Activated naive CD8-positive, alpha-beta T cell treated with anti-CD3 and anti-CD28 coated beads, Interleukin-2, amount 10 ng/mL, durations not matched to agents 7 days and 5 days (primary cell): ENCODE measurements around the gene MAPRE2. TPM values are rescaled to one million over a fixed set of nuclear protein-coding genes. Genes with fewer than 3 reads are reported as not detected.
"Not testable (repeated sequence)": the region's sequence is repeated elsewhere in the genome, so short reads cannot be mapped to it uniquely, and the experiment has no call there.

Source experiments
- ATAC-seq: fragments of 150-1000 bp; cut with Tn5 transposase; one replicate; pipeline ENCODE4 v1.10.0; 2021; ENCODE audit warnings: low read depth, moderate library complexity
- POLR2A ChIA-PET: fragments of 350-600 bp; sonication (Branson Sonifier 250); formaldehyde crosslinking; loops from one replicate; lab custom pipeline; 2021; ENCODE audit warnings: antibody characterized with exemption; lab: Charles Lee
- DNase-seq: peaks from one replicate; pipeline ENCODE4 v3.0.0; 2021
- H3K27ac Mint-ChIP-seq: one replicate; pipeline ENCODE4 v1.8.0; 2022; ENCODE audit warnings: mild to moderate bottlenecking, mixed read lengths
- H3K27me3 Mint-ChIP-seq: one replicate; pipeline ENCODE4 v1.8.0; 2022; ENCODE audit warnings: mild to moderate bottlenecking, moderate library complexity, mixed read lengths
- H3K36me3 Mint-ChIP-seq: one replicate; pipeline ENCODE4 v1.8.0; 2021; ENCODE audit warnings: mild to moderate bottlenecking, mixed read lengths
- H3K4me1 Mint-ChIP-seq: one replicate; pipeline ENCODE4 v1.8.0; 2021; ENCODE audit warnings: mixed read lengths
- H3K4me3 Mint-ChIP-seq: one replicate; pipeline ENCODE4 v1.8.0; 2022; ENCODE audit warnings: mild to moderate bottlenecking, moderate library complexity, mixed read lengths
- H3K9me3 Mint-ChIP-seq: one replicate; pipeline ENCODE4 v1.8.0; 2021; ENCODE audit warnings: mixed read lengths
- total RNA-seq, 2 experiments: library from RNA; stranded (reverse); gene quantifications; one replicate each; pipeline ENCODE4 v1.2.3, GENCODE V29; 2021

Gene MAPRE2
- total RNA-seq, 2 experiments from 2014 or later: 61.5 to 63.2 TPM

DNA sequence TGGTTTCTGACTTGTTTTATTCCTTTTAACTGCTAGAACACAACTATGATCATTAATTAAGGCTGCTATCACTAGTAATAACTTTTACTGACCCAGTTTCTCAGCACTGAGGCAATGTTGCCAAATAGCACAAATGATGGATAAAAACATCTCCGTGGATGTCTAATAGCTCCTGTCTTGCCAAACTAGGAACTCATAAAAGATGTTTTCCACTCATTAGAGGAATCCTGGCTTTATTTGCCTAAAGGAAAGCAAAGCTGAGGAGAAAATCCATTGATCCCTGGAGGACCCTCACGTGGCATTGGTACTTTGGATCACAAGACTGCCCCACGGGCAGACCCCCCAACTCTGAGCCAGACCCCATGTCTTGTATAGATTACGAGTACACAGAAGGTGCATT lies 103.5 kb downstream of the MAPRE2 start:
- no peak overlapping the region for H3K27ac Mint-ChIP-seq
- POLR2A ChIA-PET: interaction anchor here (0.9 to 1.8 kb wide), 2 partner anchors 10 to 103 kb away, joined by 3 to 6 read pairs; partner anchors contain the start of gene MAPRE2
- no peak for DNase-seq
- H3K4me3 Mint-ChIP-seq: no peak overlapping the region
- ATAC-seq: no peak
- no peaks in the 10 kb centered on the region for H3K27me3 Mint-ChIP-seq
- H3K36me3 Mint-ChIP-seq: peaks cover 49% of the 10 kb centered on the region
- H3K4me1 Mint-ChIP-seq: peaks cover 8% of the 10 kb centered on the region
- peaks cover 8% of the 10 kb centered on the region for H3K9me3 Mint-ChIP-seq

GRCh38 chr18:35150195-35150594 lies 109.0 kb downstream of the MAPRE2 start:
- H3K27ac Mint-ChIP-seq, H3K4me3 Mint-ChIP-seq: not testable (repeated sequence)
- H3K36me3 Mint-ChIP-seq: peaks cover 31% of the 10 kb centered on the region

DNA sequence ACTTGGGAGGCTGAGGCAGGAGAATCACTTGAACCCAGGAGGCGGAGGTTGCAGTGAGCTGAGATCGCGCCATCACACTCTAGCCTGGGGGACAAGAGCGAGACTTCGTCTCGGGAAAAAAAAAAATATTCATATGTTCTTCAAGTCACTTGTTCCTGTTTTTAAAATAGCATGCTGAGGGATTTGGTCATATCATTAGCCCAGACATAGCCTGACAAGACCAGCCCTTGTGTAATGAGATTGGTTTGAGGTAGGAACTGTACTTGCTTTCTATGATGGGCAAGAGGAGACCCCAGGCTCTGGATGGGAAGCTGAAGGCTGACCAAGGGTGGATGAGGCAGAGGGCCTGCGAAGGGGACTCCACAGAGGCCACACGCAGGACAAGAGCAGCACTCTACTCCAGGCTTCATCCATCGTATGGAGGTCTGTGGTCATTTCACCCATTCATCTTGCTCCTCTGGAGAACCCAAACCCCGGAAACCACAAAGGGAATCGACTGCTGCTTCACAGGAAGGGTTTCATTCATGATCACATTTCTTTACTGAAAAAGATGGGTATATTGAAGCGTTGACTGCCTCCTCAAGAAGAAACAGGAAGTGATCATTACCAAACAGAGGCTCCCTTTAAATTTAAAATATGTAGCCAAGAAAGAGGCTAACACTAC lies 112.5 kb downstream of the MAPRE2 start:
- ATAC-seq (peak; percentile 50), DNase-seq (no peak)
- peaks cover 8% of the 10 kb centered on the region for H3K9me3 Mint-ChIP-seq
- H3K27me3 Mint-ChIP-seq: no peaks in the 10 kb centered on the region
- POLR2A ChIA-PET: interaction anchor here (0.8 kb wide), 1 partner anchor 9 kb away, joined by 3 read pairs; no protein-coding TSS in a partner anchor
- peak overlapping the region; percentile 66 for H3K27ac Mint-ChIP-seq
- peaks cover 8% of the 10 kb centered on the region for H3K36me3 Mint-ChIP-seq
- H3K4me1 Mint-ChIP-seq: peaks cover 15% of the 10 kb centered on the region
- H3K4me3 Mint-ChIP-seq: no peak overlapping the region

More at GRCh38 chr18:35150195-35150594, 109.0 kb downstream of the MAPRE2 start:
- not testable (repeated sequence) for DNase-seq, H3K9me3 Mint-ChIP-seq, H3K4me1 Mint-ChIP-seq, ATAC-seq, H3K27me3 Mint-ChIP-seq
- POLR2A ChIA-PET: interaction anchor here (0.7 kb wide), 1 partner anchor 41 kb away, joined by 3 read pairs; no protein-coding TSS in a partner anchor

GRCh38 chr18:35155398-35156117 lies 114.3 kb downstream of the MAPRE2 start:
- Mint-ChIP-seq H3K27ac (no peak overlapping the region), H3K4me3 (no peak overlapping the region), H3K27me3 (no peaks in the 10 kb centered on the region), H3K9me3 (peaks cover 6% of the 10 kb centered on the region), H3K36me3 (peaks cover 3% of the 10 kb centered on the region), H3K4me1 (peaks cover 24% of the 10 kb centered on the region)
- ATAC-seq: no peak
- POLR2A ChIA-PET: no interaction called here
- no peak for DNase-seq

GRCh38 chr18:35157181-35157580 lies 116.0 kb downstream of the MAPRE2 start:
- H3K9me3 Mint-ChIP-seq: peaks cover 6% of the 10 kb centered on the region
- no peaks in the 10 kb centered on the region for H3K27me3 Mint-ChIP-seq
- H3K27ac Mint-ChIP-seq: no peak overlapping the region
- POLR2A ChIA-PET: no interaction called here
- ATAC-seq (no peak), DNase-seq (no peak)
- peaks cover 24% of the 10 kb centered on the region for H3K4me1 Mint-ChIP-seq
- H3K36me3 Mint-ChIP-seq: peaks cover 3% of the 10 kb centered on the region
- H3K4me3 Mint-ChIP-seq: no peak overlapping the region

DNA sequence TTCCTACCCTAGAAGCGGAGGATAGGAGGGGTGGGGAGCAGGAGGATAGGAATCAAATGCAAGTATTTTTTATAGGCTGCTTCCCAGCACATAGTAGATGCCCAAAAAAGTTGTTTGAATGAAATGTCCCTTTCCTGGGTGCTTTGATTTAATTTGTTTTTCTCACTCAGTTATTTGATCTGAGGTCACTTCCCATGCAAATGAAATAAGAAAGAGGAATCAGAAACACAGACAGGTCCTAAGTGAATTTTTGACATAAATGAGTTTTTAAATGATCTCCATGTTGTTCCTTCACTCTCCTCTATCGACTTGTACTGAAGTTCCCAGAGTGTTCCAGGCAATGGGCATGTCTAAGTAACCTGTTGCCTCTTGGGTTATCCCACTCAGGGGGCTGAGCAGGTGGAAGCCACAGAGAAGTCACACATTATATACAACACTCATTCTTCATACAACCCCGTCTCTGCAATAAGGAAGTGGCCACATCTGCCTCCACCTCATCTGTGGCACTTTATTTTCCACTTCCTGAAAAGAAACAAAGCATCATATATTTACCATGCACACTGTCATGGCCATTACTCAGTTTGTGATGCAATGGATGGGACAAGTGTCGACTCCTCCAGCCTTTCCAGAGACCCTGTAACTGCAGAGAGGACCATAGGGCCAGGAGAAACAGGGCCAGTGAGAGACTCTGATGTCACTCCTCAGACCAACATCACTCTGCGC lies 117.7 kb downstream of the MAPRE2 start:
- POLR2A ChIA-PET: no interaction called here
- H3K27ac Mint-ChIP-seq: peak overlapping the region; percentile 95

GRCh38 chr18:35159782-35160181 lies 118.6 kb downstream of the MAPRE2 start:
- Mint-ChIP-seq H3K4me1 (peaks cover 19% of the 10 kb centered on the region), H3K9me3 (peaks cover 6% of the 10 kb centered on the region), H3K27ac (peak overlapping the region; percentile 95), H3K27me3 (peaks cover 1% of the 10 kb centered on the region), H3K4me3 (peak overlapping the region; percentile 22), H3K36me3 (peaks cover 3% of the 10 kb centered on the region)
- no peak for DNase-seq
- ATAC-seq: no peak
- POLR2A ChIA-PET: no interaction called here

More for the DNA sequence above, 117.7 kb downstream of the MAPRE2 start:
- DNase-seq (no peak), ATAC-seq (peak; percentile 96)
- Mint-ChIP-seq H3K4me3 (peak overlapping the region; percentile 72), H3K27me3 (no peaks in the 10 kb centered on the region), H3K9me3 (peaks cover 6% of the 10 kb centered on the region), H3K36me3 (peaks cover 3% of the 10 kb centered on the region), H3K4me1 (peaks cover 21% of the 10 kb centered on the region)

- ATAC-seq (no peak), DNase-seq (no peak)
- POLR2A ChIA-PET: no interaction called here
- no peak overlapping the region for H3K27ac Mint-ChIP-seq
- peaks cover 6% of the 10 kb centered on the region for H3K9me3 Mint-ChIP-seq
- H3K27me3 Mint-ChIP-seq: peaks cover 2% of the 10 kb centered on the region
- peaks cover 3% of the 10 kb centered on the region for H3K36me3 Mint-ChIP-seq
- H3K4me3 Mint-ChIP-seq: no peak overlapping the region
- H3K4me1 Mint-ChIP-seq: peaks cover 18% of the 10 kb centered on the region
Observed at GRCh38 chr18:35161485-35161884, 120.3 kb downstream of the MAPRE2 start.

DNA sequence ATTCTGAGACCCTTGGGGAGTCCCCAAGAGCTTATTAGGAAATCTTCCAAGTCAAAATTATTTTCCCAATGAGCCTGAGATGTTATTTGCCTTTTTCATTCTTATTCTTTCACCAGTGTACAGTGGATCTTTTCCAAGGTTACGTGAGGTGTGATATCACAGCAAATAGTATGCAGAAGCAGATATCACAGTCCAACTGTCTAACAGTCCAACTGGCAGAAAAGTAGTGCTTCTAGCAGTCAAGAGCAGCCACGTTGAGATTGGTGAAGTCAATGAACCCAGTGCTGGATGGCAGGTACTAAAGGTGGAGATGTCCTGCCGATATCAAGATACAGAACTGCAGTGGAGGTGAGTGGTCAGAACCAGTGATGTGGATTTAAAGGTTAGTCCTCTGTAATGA lies 120.7 kb downstream of the MAPRE2 start:
- H3K27ac Mint-ChIP-seq: no peak overlapping the region
- H3K27me3 Mint-ChIP-seq: peaks cover 2% of the 10 kb centered on the region
- peaks cover 3% of the 10 kb centered on the region for H3K36me3 Mint-ChIP-seq
- DNase-seq (no peak), ATAC-seq (no peak)
- POLR2A ChIA-PET: interaction anchor here (1.3 kb wide), 1 partner anchor 16 kb away, joined by 3 read pairs; no protein-coding TSS in a partner anchor
- peaks cover 6% of the 10 kb centered on the region for H3K9me3 Mint-ChIP-seq
- peaks cover 18% of the 10 kb centered on the region for H3K4me1 Mint-ChIP-seq
- no peak overlapping the region for H3K4me3 Mint-ChIP-seq

DNA sequence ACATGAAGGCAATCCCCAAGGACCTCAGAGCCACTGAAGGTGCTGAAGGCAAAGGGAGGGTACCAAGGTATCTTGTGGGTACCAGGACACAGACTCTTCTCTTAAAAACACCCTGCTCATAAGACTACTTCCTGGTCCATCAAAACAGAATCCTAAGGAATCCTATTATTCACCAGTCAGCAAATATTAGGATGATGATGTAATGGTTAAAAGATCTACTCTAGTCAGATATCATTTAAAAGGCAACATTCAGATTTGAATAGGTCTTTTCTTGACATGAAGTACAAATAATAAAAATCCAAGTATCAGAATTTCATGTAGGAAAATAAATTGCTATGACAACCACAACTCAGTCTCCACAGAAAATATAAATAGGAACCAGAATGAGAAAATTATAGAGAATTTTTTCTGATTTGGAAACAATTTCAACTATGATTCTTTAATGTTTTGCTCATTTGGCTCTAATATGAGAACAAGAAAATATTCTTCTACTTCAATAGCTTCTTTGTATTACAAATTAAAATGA lies 121.9 kb downstream of the MAPRE2 start:
- H3K9me3 Mint-ChIP-seq: peaks cover 5% of the 10 kb centered on the region
- H3K27me3 Mint-ChIP-seq: peaks cover 2% of the 10 kb centered on the region
- peaks cover 3% of the 10 kb centered on the region for H3K36me3 Mint-ChIP-seq
- no peak overlapping the region for H3K27ac Mint-ChIP-seq
- POLR2A ChIA-PET: interaction anchor here (1.3 to 1.5 kb wide), 2 partner anchors 15 to 122 kb away, joined by 3 to 4 read pairs; partner anchors contain the start of gene MAPRE2
- H3K4me1 Mint-ChIP-seq: peaks cover 16% of the 10 kb centered on the region
- DNase-seq (no peak), ATAC-seq (no peak)
- no peak overlapping the region for H3K4me3 Mint-ChIP-seq

DNA sequence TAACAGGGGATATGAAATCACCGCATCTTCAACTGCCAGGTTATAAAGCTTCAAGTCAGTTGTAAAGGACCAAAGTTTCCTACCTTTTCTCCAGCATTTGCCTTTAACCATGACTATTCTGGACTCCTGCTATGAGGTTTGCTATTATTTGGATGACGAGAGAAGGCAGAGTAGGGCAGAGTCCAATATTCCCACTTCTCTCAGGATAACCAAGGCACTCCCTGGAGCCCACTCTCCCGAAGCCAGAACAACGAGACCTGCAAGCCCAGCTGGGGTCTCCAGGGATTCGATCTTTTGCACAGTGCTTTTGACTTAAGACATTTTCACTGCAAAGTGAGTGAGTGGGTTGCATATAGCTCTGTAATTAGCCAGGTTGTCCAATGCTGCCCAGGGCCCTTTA lies 122.5 kb downstream of the MAPRE2 start:
- H3K9me3 Mint-ChIP-seq: peaks cover 3% of the 10 kb centered on the region
- peaks cover 2% of the 10 kb centered on the region for H3K27me3 Mint-ChIP-seq
- peaks cover 10% of the 10 kb centered on the region for H3K4me1 Mint-ChIP-seq
- H3K4me3 Mint-ChIP-seq: no peak overlapping the region
- H3K27ac Mint-ChIP-seq: no peak overlapping the region
- POLR2A ChIA-PET: interaction anchor here (1.5 kb wide), 1 partner anchor 123 kb away, joined by 4 read pairs; the partner anchor contains the start of gene MAPRE2
- no peak for DNase-seq
- H3K36me3 Mint-ChIP-seq: peaks cover 2% of the 10 kb centered on the region
- ATAC-seq: no peak

GRCh38 chr18:35164133-35164532 lies 122.9 kb downstream of the MAPRE2 start:
- Mint-ChIP-seq H3K4me1 (peaks cover 6% of the 10 kb centered on the region), H3K4me3 (no peak overlapping the region), H3K27ac (no peak overlapping the region), H3K27me3 (peaks cover 2% of the 10 kb centered on the region), H3K9me3 (peaks cover 3% of the 10 kb centered on the region), H3K36me3 (no peaks in the 10 kb centered on the region)
- DNase-seq (no peak), ATAC-seq (no peak)
- POLR2A ChIA-PET: interaction anchor here (1.5 kb wide), 1 partner anchor 123 kb away, joined by 4 read pairs; the partner anchor contains the start of gene MAPRE2

DNA sequence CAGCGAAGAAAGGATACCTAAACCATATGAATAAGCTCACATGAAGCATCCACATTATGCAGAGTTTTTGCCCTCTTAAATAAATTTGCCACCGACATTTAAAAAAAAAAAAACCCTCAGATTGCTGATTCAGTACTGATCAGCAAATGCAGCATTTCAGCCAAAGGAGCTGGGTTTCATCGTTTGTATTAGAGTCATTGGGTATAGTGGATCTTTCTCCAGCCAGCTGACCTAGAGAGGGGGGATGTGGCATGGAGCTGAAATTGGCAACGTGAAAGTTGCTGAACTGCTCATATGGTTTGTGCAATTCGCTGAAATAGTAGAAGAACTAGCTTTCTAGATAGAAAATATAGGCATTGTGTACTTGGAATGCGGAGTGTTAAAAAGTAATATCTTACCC lies 126.1 kb downstream of the MAPRE2 start:
- POLR2A ChIA-PET: no interaction called here
- H3K4me1 Mint-ChIP-seq: no peaks in the 10 kb centered on the region
- H3K4me3 Mint-ChIP-seq: no peak overlapping the region
- no peaks in the 10 kb centered on the region for H3K9me3 Mint-ChIP-seq
- peaks cover 2% of the 10 kb centered on the region for H3K27me3 Mint-ChIP-seq
- H3K36me3 Mint-ChIP-seq: peaks cover 1% of the 10 kb centered on the region
- no peak for ATAC-seq
- H3K27ac Mint-ChIP-seq: no peak overlapping the region
- DNase-seq: no peak
